Measurements from ENCODE around the gene FBN1.

FBN1 gene

GRCh38 chr15:48433226-48433886 lies 212.2 kb downstream of the FBN1 start:
- TF ChIP-seq ZFX (IDR thresholded peaks at IDR 0.05) (no peak), CTCF (conservative IDR thresholded peaks at IDR 0.05) (no peak)
- H3K27ac ChIP-seq: no peak overlapping the region

- no peak overlapping the region for H3K27ac ChIP-seq
- TF ChIP-seq CTCF (conservative IDR thresholded peaks at IDR 0.05): no peak
- TF ChIP-seq ZFX (IDR thresholded peaks at IDR 0.05): no peak
Observed at GRCh38 chr15:48432688-48433087, 212.8 kb downstream of the FBN1 start.

- TF ChIP-seq ZFX (IDR thresholded peaks at IDR 0.05): no peak
- no peak for TF ChIP-seq CTCF (conservative IDR thresholded peaks at IDR 0.05)
- H3K27ac ChIP-seq: no peak overlapping the region
Observed at GRCh38 chr15:48427960-48428547, 217.5 kb downstream of the FBN1 start.

- TF ChIP-seq ZFX (IDR thresholded peaks at IDR 0.05): no peak
- TF ChIP-seq CTCF (conservative IDR thresholded peaks at IDR 0.05): no peak
- H3K27ac ChIP-seq: no peak overlapping the region
Observed at GRCh38 chr15:48427479-48427878, 218.0 kb downstream of the FBN1 start.

GRCh38 chr15:48426941-48427340 lies 218.6 kb downstream of the FBN1 start:
- TF ChIP-seq ZFX (IDR thresholded peaks at IDR 0.05): no peak
- no peak for TF ChIP-seq CTCF (conservative IDR thresholded peaks at IDR 0.05)
- no peak overlapping the region for H3K27ac ChIP-seq

- no peak overlapping the region for H3K27ac ChIP-seq
- TF ChIP-seq ZFX (IDR thresholded peaks at IDR 0.05): no peak
- TF ChIP-seq CTCF (conservative IDR thresholded peaks at IDR 0.05): no peak
Observed at GRCh38 chr15:48426044-48426443, 219.5 kb downstream of the FBN1 start.

GRCh38 chr15:48425051-48425450 lies 220.5 kb downstream of the FBN1 start:
- no peak overlapping the region for H3K27ac ChIP-seq
- no peak for TF ChIP-seq CTCF (conservative IDR thresholded peaks at IDR 0.05)
- no peak for TF ChIP-seq ZFX (IDR thresholded peaks at IDR 0.05)

Measured in C4-2B (cell line).